ENCODE results near the gene BARHL1. TPM values are rescaled to one million over a fixed set of nuclear protein-coding genes. Genes with fewer than 3 reads are reported as not detected.

BARHL1 gene
- total RNA-seq, 2 experiments from 2014 or later, result not detected

DNA sequence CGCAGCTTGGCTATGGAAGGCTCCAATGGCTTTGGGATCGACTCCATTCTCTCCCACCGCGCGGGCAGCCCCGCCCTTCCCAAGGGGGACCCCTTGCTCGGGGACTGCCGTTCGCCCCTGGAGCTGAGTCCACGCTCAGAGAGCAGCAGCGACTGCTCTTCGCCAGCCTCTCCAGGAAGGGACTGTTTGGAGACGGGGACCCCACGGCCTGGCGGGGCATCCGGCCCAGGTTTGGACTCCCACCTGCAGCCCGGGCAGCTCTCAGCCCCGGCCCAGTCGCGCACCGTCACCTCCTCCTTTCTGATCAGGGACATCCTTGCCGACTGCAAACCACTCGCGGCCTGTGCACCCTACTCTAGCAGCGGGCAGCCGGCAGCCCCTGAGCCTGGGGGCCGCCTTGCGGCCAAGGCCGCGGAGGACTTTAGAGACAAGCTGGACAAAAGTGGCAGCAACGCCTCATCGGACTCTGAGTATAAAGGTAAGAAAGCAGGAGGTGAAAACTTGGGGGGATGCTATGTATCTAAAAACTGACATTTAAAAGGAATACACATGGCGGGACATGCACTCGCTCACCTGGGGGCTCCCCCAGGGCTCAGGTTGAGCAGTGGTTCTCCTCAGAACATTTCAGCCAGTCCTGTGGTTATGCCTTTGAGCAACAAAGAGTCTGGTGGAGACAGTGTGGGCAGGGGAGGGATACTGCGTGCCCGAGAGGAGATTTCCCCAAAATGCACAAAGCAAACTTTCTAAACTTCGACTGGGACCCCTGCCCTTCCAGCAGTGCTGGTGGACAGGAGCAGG, 579 bp downstream of the BARHL1 start:
- H3K27me3 Mint-ChIP-seq (ENCODE audit: low read depth), result peaks cover 71% of the 10 kb centered on the region
- ATAC-seq, result no peak
- H3K9me3 Mint-ChIP-seq (ENCODE audit: insufficient read depth), result no peaks in the 10 kb centered on the region
- H3K27ac Mint-ChIP-seq, result no peak overlapping the region
- ChIA-PET POLR2A (no interaction called here), CTCF (no interaction called here)
- H3K36me3 Mint-ChIP-seq (ENCODE audit: low read depth), result no peaks in the 10 kb centered on the region
- H3K4me1 Mint-ChIP-seq (ENCODE audit: low read depth), result peaks cover 11% of the 10 kb centered on the region
- DNase-seq, result no peak
- H3K4me3 Mint-ChIP-seq, result no peak overlapping the region

DNA sequence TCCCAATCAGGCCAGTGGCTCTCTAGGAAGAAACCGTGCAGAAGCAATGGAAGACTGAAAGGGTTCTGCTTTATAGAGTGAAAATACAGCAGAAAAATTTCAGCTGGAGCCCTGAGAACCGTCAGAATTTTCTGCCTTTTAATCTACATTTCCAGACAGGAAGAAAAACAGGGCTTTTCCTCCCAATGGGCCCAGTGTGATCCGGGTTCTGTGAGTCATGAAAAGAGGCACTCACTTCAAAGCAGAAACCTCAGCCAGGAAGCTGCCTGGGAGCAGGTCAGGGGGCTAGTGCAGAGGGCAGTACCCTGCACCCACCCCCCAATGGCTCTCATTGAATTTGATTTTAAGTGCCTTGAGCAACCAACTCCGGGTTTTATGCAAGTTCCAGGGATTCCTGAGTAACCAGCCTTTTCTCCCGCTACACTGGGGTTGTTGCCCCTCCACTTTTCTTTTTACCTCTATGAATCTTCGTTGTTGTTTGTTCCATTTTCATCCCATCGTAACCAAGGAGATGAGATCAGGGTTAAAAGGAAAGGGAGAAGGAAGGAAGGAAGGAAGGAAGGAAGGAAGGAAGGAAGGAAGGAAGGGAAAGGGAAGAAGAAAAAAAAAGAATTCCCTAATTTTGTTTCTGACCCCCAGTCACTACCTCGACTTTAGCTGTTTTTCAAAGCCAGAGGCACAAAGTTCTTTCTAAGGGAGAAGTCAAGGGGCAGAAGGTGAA, 1.3 kb downstream of the BARHL1 start:
- ATAC-seq, result no peak
- H3K4me3 Mint-ChIP-seq, result no peak overlapping the region

GRCh38 chr9:132584601-132585560, 2.5 kb downstream of the BARHL1 start:
- Mint-ChIP-seq H3K4me3 (no peak overlapping the region), H3K36me3 (ENCODE audit: low read depth) (no peaks in the 10 kb centered on the region), H3K9me3 (ENCODE audit: insufficient read depth) (no peaks in the 10 kb centered on the region), H3K27me3 (ENCODE audit: low read depth) (peaks cover 72% of the 10 kb centered on the region), H3K27ac (no peak overlapping the region), H3K4me1 (ENCODE audit: low read depth) (peaks cover 11% of the 10 kb centered on the region)
- POLR2A ChIA-PET, result no interaction called here
- ATAC-seq, result no peak
- CTCF ChIA-PET, result interaction anchor here (0.5 to 0.6 kb wide), 2 partner anchors 8 to 173 kb away, joined by 3 read pairs; no protein-coding TSS in a partner anchor
- DNase-seq, result no peak

More for the DNA sequence above, 1.3 kb downstream of the BARHL1 start:
- Mint-ChIP-seq H3K9me3 (ENCODE audit: insufficient read depth) (no peaks in the 10 kb centered on the region), H3K4me1 (ENCODE audit: low read depth) (peaks cover 11% of the 10 kb centered on the region), H3K27me3 (ENCODE audit: low read depth) (peaks cover 72% of the 10 kb centered on the region), H3K36me3 (ENCODE audit: low read depth) (no peaks in the 10 kb centered on the region), H3K27ac (no peak overlapping the region)
- no peak for DNase-seq
- POLR2A ChIA-PET, result no interaction called here
- CTCF ChIA-PET, result no interaction called here

- no peak for ATAC-seq
- Mint-ChIP-seq H3K27ac (no peak overlapping the region), H3K27me3 (ENCODE audit: low read depth) (peaks cover 72% of the 10 kb centered on the region), H3K9me3 (ENCODE audit: insufficient read depth) (no peaks in the 10 kb centered on the region), H3K4me3 (no peak overlapping the region), H3K4me1 (ENCODE audit: low read depth) (peaks cover 9% of the 10 kb centered on the region), H3K36me3 (ENCODE audit: low read depth) (no peaks in the 10 kb centered on the region)
- DNase-seq, result no peak
- POLR2A ChIA-PET, result no interaction called here
- CTCF ChIA-PET, result interaction anchor here (1.0 to 1.3 kb wide), 2 partner anchors 11 to 79 kb away, joined by 3 read pairs; no protein-coding TSS in a partner anchor
Observed at GRCh38 chr9:132585954-132586829, 3.8 kb downstream of the BARHL1 start.

- H3K27ac Mint-ChIP-seq, result no peak overlapping the region
- ATAC-seq, result no peak
- H3K9me3 Mint-ChIP-seq (ENCODE audit: insufficient read depth), result no peaks in the 10 kb centered on the region
- H3K4me1 Mint-ChIP-seq (ENCODE audit: low read depth), result peaks cover 2% of the 10 kb centered on the region
- H3K36me3 Mint-ChIP-seq (ENCODE audit: low read depth), result no peaks in the 10 kb centered on the region
- no peak overlapping the region for H3K4me3 Mint-ChIP-seq
- POLR2A ChIA-PET, result no interaction called here
- no peak for DNase-seq
- H3K27me3 Mint-ChIP-seq (ENCODE audit: low read depth), result peaks cover 72% of the 10 kb centered on the region
- CTCF ChIA-PET, result interaction anchor here (1.0 to 1.3 kb wide), 2 partner anchors 11 to 80 kb away, joined by 3 read pairs; no protein-coding TSS in a partner anchor
Observed at GRCh38 chr9:132586830-132587591, 4.6 kb downstream of the BARHL1 start.

DNA sequence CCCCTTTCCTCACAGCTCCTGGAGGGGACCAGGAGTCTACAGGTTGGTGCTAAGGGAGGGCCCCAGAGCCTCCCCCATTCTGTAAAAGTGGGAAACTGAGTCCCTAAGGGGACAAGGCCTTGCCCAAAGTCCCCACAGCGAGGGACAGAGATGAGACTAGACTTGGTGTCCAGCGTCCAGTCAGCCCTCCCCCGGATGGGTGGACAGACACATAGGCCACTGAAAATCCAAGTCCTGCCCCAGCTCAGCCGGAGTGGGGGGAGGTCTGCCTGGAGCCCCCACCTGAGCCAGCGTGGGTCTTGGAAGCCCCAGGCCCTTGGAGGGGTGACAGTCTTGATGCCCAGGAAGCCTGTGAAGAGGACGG, 5.2 kb downstream of the BARHL1 start:
- ChIA-PET CTCF (interaction anchor here (1.3 kb wide), 1 partner anchor 81 kb away, joined by 3 read pairs; no protein-coding TSS in a partner anchor), POLR2A (no interaction called here)
- peaks cover 73% of the 10 kb centered on the region for H3K27me3 Mint-ChIP-seq (ENCODE audit: low read depth)
- ATAC-seq, result no peak
- H3K27ac Mint-ChIP-seq, result no peak overlapping the region
- H3K4me3 Mint-ChIP-seq, result no peak overlapping the region
- H3K36me3 Mint-ChIP-seq (ENCODE audit: low read depth), result no peaks in the 10 kb centered on the region
- H3K9me3 Mint-ChIP-seq (ENCODE audit: insufficient read depth), result no peaks in the 10 kb centered on the region
- peaks cover 2% of the 10 kb centered on the region for H3K4me1 Mint-ChIP-seq (ENCODE audit: low read depth)
- no peak for DNase-seq

DNA sequence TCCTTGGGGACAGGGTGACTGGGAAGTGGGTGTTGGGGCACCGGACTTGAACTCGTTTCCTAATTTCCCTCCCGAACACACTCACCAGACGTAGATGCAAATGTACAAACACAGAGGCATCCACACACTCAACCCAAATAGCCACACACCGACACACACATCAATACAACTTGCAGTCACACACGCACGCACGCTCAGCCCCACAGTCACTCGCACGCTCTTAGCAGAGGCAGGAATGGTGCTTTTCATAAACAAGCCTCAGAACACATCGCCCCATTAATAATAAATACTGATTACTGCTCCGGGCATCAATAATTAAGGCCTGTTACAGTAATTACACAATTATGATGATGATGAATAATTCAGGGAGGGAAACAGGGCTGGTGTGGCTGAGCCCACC, 5.7 kb downstream of the BARHL1 start:
- CTCF ChIA-PET, result no interaction called here
- no peak for DNase-seq
- ATAC-seq, result no peak
- no peaks in the 10 kb centered on the region for H3K9me3 Mint-ChIP-seq (ENCODE audit: insufficient read depth)
- no peaks in the 10 kb centered on the region for H3K36me3 Mint-ChIP-seq (ENCODE audit: low read depth)
- no peak overlapping the region for H3K4me3 Mint-ChIP-seq
- POLR2A ChIA-PET, result no interaction called here
- H3K4me1 Mint-ChIP-seq (ENCODE audit: low read depth), result peaks cover 2% of the 10 kb centered on the region
- no peak overlapping the region for H3K27ac Mint-ChIP-seq
- peaks cover 72% of the 10 kb centered on the region for H3K27me3 Mint-ChIP-seq (ENCODE audit: low read depth)

DNA sequence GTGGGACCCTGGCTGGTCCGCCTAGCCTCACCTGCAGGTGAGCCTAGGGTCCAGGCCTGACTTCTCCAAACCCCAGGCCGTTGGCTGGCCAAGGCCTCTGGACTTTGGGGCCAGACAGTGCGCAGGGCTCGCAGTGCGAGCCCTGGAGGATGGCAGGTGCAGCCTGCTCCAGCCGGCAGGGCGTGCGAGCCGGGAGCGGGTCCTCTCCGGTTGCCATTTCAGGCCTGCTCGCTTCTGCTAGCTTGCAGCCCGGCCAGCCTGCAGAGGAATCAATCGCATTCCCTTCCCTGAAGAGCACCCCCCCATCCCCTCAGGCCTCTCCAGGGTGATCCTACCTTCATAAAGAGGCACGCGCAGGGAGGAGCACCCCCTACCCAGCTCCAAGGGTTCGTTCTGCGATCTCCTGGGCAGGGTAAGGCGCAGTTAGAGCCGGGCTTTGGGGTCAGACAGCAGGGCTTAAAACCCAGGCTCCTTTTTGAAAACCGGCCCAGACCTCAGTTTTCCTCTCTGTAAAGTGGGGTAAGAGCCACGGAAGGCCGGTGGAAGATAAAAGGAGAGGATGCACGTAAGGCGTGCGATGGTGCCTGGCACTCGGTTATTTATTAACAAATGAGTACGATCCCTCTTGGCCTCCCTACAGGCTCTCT, 6.2 kb downstream of the BARHL1 start:
- POLR2A ChIA-PET, result interaction anchor here (0.7 kb wide), 1 partner anchor 174 kb away, joined by 5 read pairs; no protein-coding TSS in a partner anchor
- no peak for ATAC-seq
- H3K27me3 Mint-ChIP-seq (ENCODE audit: low read depth), result peaks cover 68% of the 10 kb centered on the region
- no peaks in the 10 kb centered on the region for H3K9me3 Mint-ChIP-seq (ENCODE audit: insufficient read depth)
- H3K4me3 Mint-ChIP-seq, result no peak overlapping the region
- H3K4me1 Mint-ChIP-seq (ENCODE audit: low read depth), result peaks cover 2% of the 10 kb centered on the region
- CTCF ChIA-PET, result no interaction called here
- peaks cover 2% of the 10 kb centered on the region for H3K36me3 Mint-ChIP-seq (ENCODE audit: low read depth)
- no peak overlapping the region for H3K27ac Mint-ChIP-seq
- no peak for DNase-seq

GRCh38 chr9:132589148-132590036, 7.0 kb downstream of the BARHL1 start:
- DNase-seq (no peak), ATAC-seq (no peak)
- H3K27me3 Mint-ChIP-seq (ENCODE audit: low read depth), result peaks cover 63% of the 10 kb centered on the region
- CTCF ChIA-PET, result no interaction called here
- H3K9me3 Mint-ChIP-seq (ENCODE audit: insufficient read depth), result no peaks in the 10 kb centered on the region
- peaks cover 2% of the 10 kb centered on the region for H3K4me1 Mint-ChIP-seq (ENCODE audit: low read depth)
- POLR2A ChIA-PET, result interaction anchor here (0.7 kb wide), 1 partner anchor 174 kb away, joined by 5 read pairs; no protein-coding TSS in a partner anchor
- H3K4me3 Mint-ChIP-seq, result no peak overlapping the region
- peaks cover 2% of the 10 kb centered on the region for H3K36me3 Mint-ChIP-seq (ENCODE audit: low read depth)
- H3K27ac Mint-ChIP-seq, result no peak overlapping the region

DNA sequence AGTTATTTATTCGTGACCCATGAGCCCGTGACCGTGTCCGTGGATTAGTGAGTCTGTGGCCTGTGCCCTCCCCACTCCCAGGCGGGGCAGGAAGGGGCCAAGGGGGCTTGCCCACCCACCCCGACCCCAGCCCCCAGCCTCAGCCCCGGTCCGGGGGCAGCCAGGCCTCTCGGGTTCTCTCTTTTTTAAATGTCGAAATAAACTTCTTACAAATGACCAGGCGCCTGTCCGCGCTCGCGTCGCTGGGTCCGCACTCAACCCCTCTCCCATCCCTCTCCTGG, 7.6 kb downstream of the BARHL1 start:
- Mint-ChIP-seq H3K27ac (no peak overlapping the region), H3K4me3 (no peak overlapping the region), H3K36me3 (ENCODE audit: low read depth) (peaks cover 2% of the 10 kb centered on the region), H3K27me3 (ENCODE audit: low read depth) (peaks cover 57% of the 10 kb centered on the region), H3K4me1 (ENCODE audit: low read depth) (peaks cover 2% of the 10 kb centered on the region), H3K9me3 (ENCODE audit: insufficient read depth) (no peaks in the 10 kb centered on the region)
- ATAC-seq (no peak), DNase-seq (no peak)
- POLR2A ChIA-PET, result no interaction called here
- CTCF ChIA-PET, result no interaction called here
